Loucy (cell line): ENCODE data around the gene DLG2.

Source experiments
- CTCF ChIP-seq: fragments of 200-600 bp; sonication (generic); conservative IDR thresholded peaks from 2 replicates; pipeline ENCODE4 v1.5.1; 2014; ENCODE audit warnings: mild to moderate bottlenecking, antibody characterized with exemption, low read length
- EZH2phosphoT487 ChIP-seq: fragments of 200-600 bp; IDR thresholded peaks from 2 replicates; pipeline ENCODE4 v1.6.1; 2018; ENCODE audit warnings: antibody characterized with exemption, mild to moderate bottlenecking, moderate library complexity, borderline replicate concordance

GRCh38 chr11:85407648-85408047 is 219.5 kb downstream of the DLG2 start:
- TF ChIP-seq EZH2phosphoT487 (no peak), CTCF (no peak)
